Mononuclear cell (primary cell): Measurements from ENCODE around the gene ABCB1. TPM values are rescaled to one million over a fixed set of nuclear protein-coding genes. Genes with fewer than 3 reads are reported as not detected.

Experiments used
- H3K27me3 ChIP-seq: 2 replicates; pipeline ENCODE4 v1.6.0; 2011; ENCODE audit warnings: low read length, control low read depth; ENCODE audit not compliant: insufficient read depth
- H3K4me1 ChIP-seq: 2 replicates; pipeline ENCODE4 v1.5.1; 2011; ENCODE audit warnings: mild to moderate bottlenecking, low read length, control low read depth; ENCODE audit not compliant: insufficient read depth
- H3K4me3 ChIP-seq: 2 replicates; pipeline ENCODE4 v1.5.1; 2011; ENCODE audit warnings: mild to moderate bottlenecking, low read length, moderate library complexity
- H3K9me3 ChIP-seq: 2 replicates; pipeline ENCODE4 v1.5.1; 2011; ENCODE audit warnings: low read depth, mild to moderate bottlenecking, control low read depth, low read length
- total RNA-seq: library from RNA; depleted of rRNA; stranded (reverse); fragments of >200 nt; gene quantifications from one replicate; pipeline ENCODE4 v1.2.3, GENCODE V29; 2012

ABCB1 gene
- total RNA-seq, 1 donor = 12.3 TPM

GRCh38 chr7:87561702-87562101 is 39.0 kb downstream of the ABCB1 start:
- Histone ChIP-seq H3K9me3 (no peaks in the 10 kb centered on the region), H3K27me3 (no peaks in the 10 kb centered on the region), H3K4me3 (no peak overlapping the region), H3K4me1 (no peaks in the 10 kb centered on the region)

DNA sequence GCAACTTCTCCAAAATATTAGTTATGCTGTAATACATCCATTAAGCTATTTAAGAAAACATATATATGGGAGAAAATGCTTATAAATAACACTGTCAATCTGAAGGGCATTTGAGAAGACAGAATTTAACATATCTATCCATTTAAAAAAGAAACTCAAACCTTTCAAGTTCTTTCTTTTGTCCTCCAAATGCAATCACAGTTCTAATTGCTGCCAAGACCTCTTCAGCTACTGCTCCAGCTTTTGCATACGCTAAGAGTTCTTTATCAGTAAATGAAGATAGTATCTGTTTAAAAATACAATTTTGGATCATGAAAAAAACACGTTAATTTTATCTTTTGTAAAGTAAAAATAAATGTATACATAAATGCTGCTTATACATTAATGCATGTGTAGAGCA is 39.6 kb downstream of the ABCB1 start:
- H3K27me3 ChIP-seq = no peaks in the 10 kb centered on the region
- H3K4me3 ChIP-seq = no peak overlapping the region

DNA sequence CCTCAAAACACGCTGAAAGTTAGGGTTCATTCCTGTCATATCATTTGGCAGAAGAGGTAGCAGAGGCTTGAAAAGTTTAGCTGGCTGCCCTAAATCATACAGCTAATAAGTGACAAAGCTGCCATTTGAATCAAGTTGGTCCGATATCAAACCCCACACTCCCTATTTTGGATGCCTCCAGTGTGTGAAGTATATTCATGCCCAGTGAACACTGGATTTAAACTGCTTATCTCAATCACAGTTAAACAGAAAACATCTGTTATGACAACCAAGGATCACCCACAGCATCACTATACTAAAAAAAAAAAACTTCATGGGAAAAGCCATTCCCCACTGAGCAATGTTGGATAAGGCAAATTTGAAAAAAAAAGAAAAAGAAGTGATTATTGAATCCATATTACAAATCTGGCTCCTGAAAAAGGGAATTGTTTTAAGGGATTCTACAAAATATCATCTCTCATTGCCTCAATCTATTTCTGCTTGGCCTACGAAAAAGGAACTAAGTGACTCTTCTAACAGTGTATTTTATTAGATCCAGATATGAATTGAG is 48.3 kb downstream of the ABCB1 start:
- H3K27me3 ChIP-seq = no peaks in the 10 kb centered on the region
- H3K4me1 ChIP-seq = no peaks in the 10 kb centered on the region
- no peak overlapping the region for H3K4me3 ChIP-seq
- no peaks in the 10 kb centered on the region for H3K9me3 ChIP-seq

More for the DNA sequence above, 39.6 kb downstream of the ABCB1 start:
- Histone ChIP-seq H3K4me1 (no peaks in the 10 kb centered on the region), H3K9me3 (no peaks in the 10 kb centered on the region)

- H3K4me3 ChIP-seq = no peak overlapping the region
- no peaks in the 10 kb centered on the region for H3K9me3 ChIP-seq
Measured at GRCh38 chr7:87548123-87548919, 52.4 kb downstream of the ABCB1 start.

DNA sequence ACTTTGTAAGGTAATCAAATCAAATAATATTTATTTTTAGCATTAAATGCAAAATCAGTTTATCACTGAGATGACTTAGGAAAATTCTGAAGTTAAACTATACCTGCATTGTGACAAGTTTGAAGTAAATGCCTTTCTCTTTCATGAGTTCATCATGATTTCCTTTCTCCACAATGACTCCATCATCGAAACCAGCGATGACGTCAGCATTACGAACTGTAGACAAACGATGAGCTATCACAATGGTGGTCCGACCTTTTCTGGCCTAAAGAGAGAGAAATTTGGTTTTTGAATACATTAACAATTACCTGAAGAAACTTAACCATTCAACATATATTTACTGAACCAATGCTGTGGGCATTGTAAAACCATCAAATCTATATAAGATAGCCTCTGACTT is 54.9 kb downstream of the ABCB1 start:
- no peaks in the 10 kb centered on the region for H3K27me3 ChIP-seq
- no peak overlapping the region for H3K4me3 ChIP-seq
- H3K9me3 ChIP-seq = no peaks in the 10 kb centered on the region
- H3K4me1 ChIP-seq = no peaks in the 10 kb centered on the region

More at GRCh38 chr7:87548123-87548919, 52.4 kb downstream of the ABCB1 start:
- H3K27me3 ChIP-seq = no peaks in the 10 kb centered on the region
- H3K4me1 ChIP-seq = no peaks in the 10 kb centered on the region

- Histone ChIP-seq H3K4me1 (no peaks in the 10 kb centered on the region), H3K9me3 (no peaks in the 10 kb centered on the region), H3K27me3 (no peaks in the 10 kb centered on the region), H3K4me3 (no peak overlapping the region)
Measured at GRCh38 chr7:87543623-87544022, 57.1 kb downstream of the ABCB1 start.

DNA sequence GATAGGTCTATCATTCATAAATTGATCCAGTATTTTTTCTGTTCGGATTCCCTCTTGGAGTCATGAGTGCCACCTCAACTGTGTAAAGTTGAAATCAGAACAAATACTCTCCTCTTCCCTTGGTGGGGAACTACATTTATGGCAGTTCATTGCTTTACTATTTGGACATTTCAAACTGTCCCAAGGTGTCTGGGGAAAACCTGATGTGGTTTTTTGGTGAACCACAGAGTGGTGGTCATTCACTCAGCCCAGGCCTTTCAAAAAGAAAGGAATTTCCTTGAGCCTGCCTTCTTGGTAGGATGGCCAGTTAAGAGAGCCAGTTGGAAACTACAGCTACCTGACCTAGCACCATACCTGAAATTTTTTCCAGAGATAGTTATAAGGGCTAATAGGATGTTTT is 59.0 kb downstream of the ABCB1 start:
- Histone ChIP-seq H3K9me3 (no peaks in the 10 kb centered on the region), H3K4me1 (no peaks in the 10 kb centered on the region), H3K27me3 (no peaks in the 10 kb centered on the region), H3K4me3 (no peak overlapping the region)

DNA sequence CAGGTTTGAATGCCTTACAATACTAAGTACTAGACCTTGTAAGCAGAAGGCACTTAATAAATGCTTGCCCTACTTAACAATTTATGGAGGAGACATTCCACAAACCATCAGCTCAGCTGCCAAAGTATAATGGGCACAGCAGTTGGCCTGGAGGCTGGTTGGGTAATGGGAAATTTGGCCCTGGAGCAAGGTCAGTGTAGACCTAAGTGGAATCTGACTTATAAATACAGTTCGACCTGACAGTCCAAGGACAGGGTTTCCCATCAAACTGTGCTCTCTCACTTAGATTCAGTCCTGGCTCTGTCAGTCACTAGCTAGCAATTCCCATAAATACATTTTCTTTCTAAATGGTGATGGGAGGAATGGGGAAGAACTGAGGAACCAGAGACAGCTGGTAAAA is 62.6 kb downstream of the ABCB1 start:
- Histone ChIP-seq H3K27me3 (no peaks in the 10 kb centered on the region), H3K4me3 (no peak overlapping the region), H3K9me3 (no peaks in the 10 kb centered on the region), H3K4me1 (no peaks in the 10 kb centered on the region)

DNA sequence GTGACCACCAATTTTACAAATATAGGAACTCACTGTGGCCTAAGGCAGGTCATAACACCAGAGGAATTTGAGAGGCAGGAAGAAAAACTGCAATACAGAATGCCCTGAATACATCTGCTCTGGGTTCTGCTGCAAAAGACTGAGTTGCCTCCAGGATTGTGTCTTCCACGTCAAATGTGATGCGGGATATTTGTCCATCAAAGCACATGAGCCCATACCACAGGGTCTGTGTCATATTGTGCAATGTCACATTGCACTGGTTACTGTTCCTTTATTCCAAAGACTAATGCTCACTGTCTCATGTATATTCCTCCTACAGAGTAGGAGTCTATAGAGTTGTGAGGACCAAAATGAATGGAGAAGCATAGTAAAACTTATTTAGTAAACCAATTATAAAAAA is 66.6 kb downstream of the ABCB1 start:
- H3K4me3 ChIP-seq = no peak overlapping the region
- no peaks in the 10 kb centered on the region for H3K9me3 ChIP-seq
- H3K4me1 ChIP-seq = no peaks in the 10 kb centered on the region
- no peaks in the 10 kb centered on the region for H3K27me3 ChIP-seq

GRCh38 chr7:87530126-87530525 is 70.6 kb downstream of the ABCB1 start:
- Histone ChIP-seq H3K27me3 (no peaks in the 10 kb centered on the region), H3K4me1 (no peaks in the 10 kb centered on the region), H3K4me3 (no peak overlapping the region), H3K9me3 (no peaks in the 10 kb centered on the region)

GRCh38 chr7:87528730-87529129 is 72.0 kb downstream of the ABCB1 start:
- no peak overlapping the region for H3K4me3 ChIP-seq

DNA sequence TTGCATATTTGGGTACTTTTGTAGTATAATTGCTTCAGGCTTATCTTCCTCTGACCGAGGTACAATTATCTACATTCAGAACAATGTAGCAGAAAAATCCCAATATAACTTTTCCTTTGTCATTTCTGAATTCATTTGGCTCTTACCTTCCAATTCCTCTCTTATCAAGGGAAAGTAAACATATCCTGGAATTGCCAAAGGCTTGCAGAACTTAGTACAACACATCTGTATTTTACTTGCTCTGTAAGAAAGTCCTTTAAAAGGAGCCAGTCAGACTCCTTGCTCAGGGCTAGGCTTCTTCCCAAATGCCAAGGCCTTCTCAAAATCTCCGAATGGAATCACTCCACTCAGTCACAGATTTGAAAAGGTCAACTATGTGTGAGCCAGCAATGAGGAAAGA is 81.9 kb downstream of the ABCB1 start:
- no peak overlapping the region for H3K4me3 ChIP-seq
- no peaks in the 10 kb centered on the region for H3K9me3 ChIP-seq
- H3K27me3 ChIP-seq = no peaks in the 10 kb centered on the region
- H3K4me1 ChIP-seq = peaks cover 7% of the 10 kb centered on the region

More at GRCh38 chr7:87528730-87529129, 72.0 kb downstream of the ABCB1 start:
- no peaks in the 10 kb centered on the region for H3K9me3 ChIP-seq
- H3K4me1 ChIP-seq = no peaks in the 10 kb centered on the region
- H3K27me3 ChIP-seq = no peaks in the 10 kb centered on the region

DNA sequence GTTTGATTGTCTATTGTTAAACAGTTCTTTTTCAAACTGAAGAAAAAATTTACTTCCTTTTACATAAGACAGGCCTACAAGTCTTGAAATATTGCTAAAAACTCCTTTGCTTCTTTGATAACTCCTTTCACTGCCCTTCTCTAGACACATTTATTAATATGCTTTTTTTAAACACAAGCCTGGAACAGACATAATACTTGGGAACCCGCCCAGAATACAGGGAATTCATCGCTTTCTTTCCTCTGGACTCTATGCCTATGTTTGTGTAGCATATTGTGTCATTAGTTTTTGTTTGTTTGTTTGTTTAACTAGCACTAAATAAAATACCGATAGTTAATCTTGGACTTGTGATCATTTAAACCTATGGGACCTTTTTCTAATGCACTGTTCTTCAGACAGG is 82.8 kb downstream of the ABCB1 start:
- no peak overlapping the region for H3K4me3 ChIP-seq
- no peaks in the 10 kb centered on the region for H3K27me3 ChIP-seq
- no peaks in the 10 kb centered on the region for H3K9me3 ChIP-seq

GRCh38 chr7:87517136-87517815 is 83.4 kb downstream of the ABCB1 start:
- Histone ChIP-seq H3K9me3 (no peaks in the 10 kb centered on the region), H3K4me1 (peaks cover 7% of the 10 kb centered on the region), H3K4me3 (no peak overlapping the region), H3K27me3 (no peaks in the 10 kb centered on the region)

More for the DNA sequence above, 82.8 kb downstream of the ABCB1 start:
- peaks cover 7% of the 10 kb centered on the region for H3K4me1 ChIP-seq

- Histone ChIP-seq H3K27me3 (no peaks in the 10 kb centered on the region), H3K9me3 (no peaks in the 10 kb centered on the region), H3K4me1 (peaks cover 7% of the 10 kb centered on the region), H3K4me3 (no peak overlapping the region)
Measured at GRCh38 chr7:87513735-87514335, 86.8 kb downstream of the ABCB1 start.
